Activated CD8-positive, alpha-beta memory T cell treated with anti-CD3 and anti-CD28 coated beads, Interleukin-2, amount 50 U/mL, for 48 hours (primary cell): ENCODE data around the gene CNTNAP3.
"Not testable (repeated sequence)": the region's sequence is repeated elsewhere in the genome, so short reads cannot be mapped to it uniquely, and the experiment has no call there.

Experiments
- DNase-seq: peaks from one replicate; pipeline ENCODE4 v3.0.0-alpha.2; 2020

The CNTNAP3 gene

DNA sequence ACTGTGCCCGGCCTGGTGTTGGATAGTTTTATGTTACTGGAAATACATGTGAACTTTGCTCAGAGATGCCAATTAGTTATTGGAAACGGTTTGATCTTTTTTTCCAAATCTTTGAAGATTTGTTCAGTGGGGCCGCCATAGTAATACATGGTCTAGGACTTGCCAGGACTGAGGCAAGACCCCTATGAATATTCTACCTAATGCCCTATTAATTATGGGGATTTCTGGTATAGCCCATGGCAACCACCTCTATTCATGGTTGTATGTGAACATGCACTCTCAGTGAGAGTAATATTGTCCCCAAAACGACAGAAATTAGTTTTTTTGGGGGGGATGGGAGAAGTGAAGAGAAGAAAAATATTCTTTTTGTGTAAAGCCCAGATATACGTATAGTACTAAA lies 220.3 kb downstream of the CNTNAP3 start:
- DNase-seq: not testable (repeated sequence)

DNA sequence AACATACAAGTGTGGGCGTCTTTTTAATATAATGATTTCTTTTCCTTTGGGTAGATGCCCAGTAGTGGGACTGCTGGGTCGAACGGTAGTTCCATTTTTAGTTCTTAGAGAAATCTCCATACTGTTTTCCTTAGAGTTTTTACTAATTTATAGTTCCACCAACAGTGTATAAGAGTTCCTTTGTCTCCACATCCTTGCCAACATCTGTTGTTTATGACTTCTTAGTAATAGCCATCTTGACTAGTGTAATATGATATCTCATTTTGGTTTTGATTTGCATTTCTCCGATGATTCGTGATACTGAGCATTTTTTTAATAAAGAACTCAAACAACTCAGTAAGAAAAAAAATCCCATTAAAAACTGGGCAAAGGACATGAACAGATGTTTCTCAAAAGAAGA lies 225.0 kb downstream of the CNTNAP3 start:
- not testable (repeated sequence) for DNase-seq

DNA sequence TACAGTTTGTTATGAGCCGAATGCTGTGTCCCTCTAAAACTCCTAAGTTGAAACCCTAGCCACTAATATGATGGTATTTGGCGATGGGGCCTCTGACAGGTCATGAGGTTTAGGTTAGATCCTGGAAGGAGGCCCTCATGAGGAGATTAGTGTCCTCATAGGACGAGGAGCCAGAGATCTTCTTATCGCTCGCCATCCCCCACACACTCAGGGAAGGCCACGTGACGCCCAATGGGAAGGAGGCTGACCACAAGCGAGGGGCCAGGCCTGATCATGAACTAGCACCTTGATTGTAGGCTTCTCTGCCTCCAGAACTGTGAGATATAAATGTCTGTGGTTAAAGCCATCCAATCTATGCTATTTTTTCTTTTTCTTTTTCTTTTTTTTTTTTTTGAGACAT lies 233.5 kb downstream of the CNTNAP3 start:
- not testable (repeated sequence) for DNase-seq

DNA sequence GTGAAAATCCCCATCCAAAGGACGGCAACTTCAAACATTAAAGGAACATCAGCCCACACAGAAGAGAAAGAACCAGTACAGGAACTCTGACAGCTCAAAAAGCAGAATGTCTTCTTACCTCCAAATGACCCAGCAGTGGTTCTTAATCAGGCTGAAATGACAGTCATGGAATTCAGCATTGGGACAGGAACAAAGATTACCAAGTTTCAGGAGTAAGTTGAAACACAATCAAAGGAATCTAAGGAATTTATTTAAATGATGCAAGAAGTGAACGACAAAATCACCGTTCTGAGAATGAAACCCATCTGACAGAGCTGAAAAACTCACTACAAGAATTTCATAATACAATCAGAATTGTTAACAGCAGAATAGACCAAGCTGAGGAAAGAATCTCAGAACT lies 241.1 kb downstream of the CNTNAP3 start:
- not testable (repeated sequence) for DNase-seq

DNA sequence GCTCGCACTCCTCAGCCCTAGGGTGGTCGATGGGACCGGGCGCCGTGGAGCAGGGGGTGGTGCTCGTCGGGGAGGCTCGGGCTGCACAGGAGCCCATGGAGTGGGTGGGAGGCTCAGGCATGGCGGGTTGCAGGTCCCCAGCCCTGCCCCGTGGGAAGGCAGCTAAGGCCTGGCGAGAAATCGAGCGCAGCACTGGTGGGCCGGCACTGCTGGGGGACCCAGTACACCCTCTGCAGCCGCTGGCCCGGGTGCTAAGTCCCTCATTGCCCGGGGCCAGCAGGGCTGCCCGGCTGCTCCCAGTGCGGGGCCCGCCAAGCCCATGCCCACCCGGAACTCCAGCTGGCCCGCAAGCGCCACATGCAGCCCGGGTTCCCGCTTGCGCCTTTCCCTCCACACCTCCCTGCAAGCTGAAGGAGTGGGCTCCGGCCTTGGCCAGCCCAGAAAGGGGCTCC lies 245.6 kb downstream of the CNTNAP3 start:
- not testable (repeated sequence) for DNase-seq

DNA sequence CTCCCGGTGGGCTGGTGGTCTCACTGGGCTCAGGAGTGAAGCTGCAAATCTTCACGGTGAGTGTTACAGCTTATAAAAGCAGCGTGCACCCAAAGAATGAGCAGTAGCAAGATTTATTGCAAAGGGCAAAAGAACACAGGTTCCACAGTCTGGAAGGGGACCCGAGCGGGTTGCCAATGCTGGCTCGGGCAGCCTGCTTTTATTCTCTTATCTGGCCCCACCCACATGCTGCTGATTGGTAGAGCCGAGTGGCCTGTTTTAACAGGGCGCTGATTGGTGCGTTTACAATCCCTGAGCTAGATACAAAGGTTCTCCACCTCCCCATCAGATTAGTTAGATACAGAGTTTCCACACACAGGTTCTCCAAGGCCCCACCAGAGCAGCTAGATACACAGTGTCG lies 246.2 kb downstream of the CNTNAP3 start:
- DNase-seq: not testable (repeated sequence)

DNA sequence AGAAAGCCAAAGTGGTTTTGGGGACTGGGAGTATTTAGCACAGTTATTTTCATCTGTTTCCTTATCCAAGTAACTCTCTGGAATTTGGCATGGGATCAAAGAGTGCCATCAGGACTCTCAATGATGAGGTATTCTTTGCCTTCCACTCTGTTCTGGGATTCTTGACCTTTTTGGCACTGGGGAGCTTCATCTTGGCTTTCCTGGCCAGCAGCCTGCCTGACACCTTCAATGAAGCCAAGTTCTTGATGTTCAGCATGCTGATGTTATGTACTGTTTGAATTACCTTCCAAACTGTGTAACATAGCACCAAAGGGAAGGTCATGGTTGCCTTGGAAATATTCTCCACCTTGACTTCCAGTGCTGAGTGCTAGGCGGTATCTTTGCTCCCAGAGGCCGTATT lies 248.8 kb downstream of the CNTNAP3 start:
- DNase-seq: not testable (repeated sequence)

DNA sequence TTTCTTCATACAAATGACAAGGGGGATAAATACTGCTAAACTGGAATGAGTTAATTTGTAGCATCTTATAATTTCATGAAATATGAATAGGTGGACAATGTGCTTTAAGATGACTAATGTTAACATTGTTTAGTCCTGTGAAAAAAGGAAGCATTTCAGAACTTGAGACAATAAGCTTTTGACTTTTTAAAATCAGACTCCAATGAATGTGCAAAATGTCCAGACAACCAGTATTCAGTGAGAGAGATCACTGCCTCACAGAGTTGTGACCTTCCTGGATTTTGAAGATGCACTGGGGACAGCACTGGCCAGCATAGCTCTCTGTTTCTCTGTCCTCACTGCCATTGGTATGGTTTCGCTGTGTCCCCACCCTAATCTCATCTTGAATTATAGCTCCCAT lies 249.7 kb downstream of the CNTNAP3 start:
- DNase-seq: not testable (repeated sequence)

DNA sequence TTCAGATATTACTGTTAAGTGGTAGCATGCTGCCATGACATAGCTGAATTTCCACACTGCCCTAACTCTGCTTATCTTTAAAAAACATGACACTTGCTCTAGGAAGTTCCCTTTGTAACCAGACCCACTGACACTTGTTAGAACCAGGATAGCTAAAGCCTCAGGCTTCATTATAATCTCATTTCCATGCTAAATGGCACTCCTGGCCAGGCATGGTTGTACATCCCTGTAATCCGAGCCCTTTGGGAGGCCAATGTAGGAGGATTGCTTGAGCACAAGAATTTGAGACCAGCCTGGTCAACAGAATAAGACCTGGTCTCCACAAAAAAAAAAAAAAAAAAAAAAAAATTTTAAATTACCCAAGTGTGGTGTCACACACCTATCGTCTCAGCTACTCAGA lies 254.1 kb downstream of the CNTNAP3 start:
- not testable (repeated sequence) for DNase-seq

DNA sequence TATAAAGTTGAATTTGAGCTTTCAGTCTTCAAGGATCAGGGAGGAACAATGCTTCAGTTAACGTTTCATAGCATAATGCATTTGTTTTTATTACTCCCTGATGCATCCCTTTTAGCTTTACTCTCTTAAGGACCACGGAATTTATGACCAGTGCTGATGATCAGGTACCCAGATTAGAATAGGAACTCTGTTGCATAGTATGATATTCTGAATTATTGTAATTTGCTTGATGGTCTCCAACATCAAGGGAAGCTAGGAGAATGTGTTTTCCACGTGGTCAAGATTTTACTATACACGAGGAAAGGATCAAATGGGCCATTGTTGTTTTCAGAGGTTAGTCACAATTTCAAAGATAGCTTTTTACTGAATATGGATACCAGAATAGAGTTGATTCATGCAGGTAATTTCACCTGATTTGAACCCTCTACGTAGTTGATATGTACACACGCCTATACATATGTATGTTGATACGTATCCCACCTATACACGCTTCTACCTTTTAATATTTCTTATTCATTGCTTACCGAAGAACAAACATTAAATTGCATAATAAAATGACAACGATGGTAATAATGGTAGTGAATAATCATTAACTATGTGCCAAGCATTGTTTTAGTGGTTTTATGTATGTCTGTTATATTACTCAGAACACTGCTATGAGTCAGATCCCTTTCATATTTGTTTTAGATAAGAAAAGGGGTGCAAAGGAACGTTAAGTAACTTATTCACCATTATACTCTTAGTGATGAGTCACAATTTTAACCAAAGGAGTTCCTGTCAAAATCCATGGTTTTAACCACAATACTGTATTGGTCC lies 257.6 kb downstream of the CNTNAP3 start:
- not testable (repeated sequence) for DNase-seq

DNA sequence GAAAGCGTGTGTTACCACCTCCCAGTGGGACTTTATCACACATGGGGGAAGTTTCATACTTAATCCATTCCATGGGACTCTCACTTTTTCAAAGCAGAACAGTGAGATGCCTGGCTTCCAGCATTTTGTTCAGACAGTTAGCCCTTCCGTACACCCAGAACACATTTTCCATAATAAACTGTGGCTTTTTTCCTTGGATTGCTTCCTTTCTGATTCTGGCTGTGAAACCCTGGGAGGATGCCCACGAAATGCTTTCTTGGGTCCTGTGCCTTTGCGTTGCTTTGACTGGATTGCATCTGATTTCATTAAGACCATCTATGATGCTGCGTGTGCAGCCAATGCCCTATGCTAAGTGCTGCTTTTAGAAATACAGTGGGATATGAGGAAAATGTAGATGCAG lies 259.1 kb downstream of the CNTNAP3 start:
- DNase-seq: not testable (repeated sequence)

DNA sequence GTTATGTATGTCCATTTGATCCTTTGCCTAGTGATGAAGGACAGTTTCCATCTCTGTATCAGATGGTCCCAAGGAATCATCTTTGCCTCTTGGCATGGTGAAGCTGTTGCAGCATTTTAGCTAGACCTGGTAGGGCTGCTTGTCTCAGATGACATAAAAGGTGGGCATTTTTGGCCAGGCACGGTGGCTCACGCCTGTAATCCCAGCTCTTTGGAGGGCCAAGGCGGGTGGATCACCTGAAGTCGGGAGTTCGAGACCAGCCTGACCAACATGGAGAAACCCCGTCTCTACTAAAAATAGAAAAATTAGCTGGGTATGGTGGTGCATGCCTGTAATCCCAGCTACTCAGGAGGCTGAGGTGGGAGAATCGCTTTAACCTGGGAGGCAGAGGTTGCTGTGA lies 259.8 kb downstream of the CNTNAP3 start:
- DNase-seq: not testable (repeated sequence)

DNA sequence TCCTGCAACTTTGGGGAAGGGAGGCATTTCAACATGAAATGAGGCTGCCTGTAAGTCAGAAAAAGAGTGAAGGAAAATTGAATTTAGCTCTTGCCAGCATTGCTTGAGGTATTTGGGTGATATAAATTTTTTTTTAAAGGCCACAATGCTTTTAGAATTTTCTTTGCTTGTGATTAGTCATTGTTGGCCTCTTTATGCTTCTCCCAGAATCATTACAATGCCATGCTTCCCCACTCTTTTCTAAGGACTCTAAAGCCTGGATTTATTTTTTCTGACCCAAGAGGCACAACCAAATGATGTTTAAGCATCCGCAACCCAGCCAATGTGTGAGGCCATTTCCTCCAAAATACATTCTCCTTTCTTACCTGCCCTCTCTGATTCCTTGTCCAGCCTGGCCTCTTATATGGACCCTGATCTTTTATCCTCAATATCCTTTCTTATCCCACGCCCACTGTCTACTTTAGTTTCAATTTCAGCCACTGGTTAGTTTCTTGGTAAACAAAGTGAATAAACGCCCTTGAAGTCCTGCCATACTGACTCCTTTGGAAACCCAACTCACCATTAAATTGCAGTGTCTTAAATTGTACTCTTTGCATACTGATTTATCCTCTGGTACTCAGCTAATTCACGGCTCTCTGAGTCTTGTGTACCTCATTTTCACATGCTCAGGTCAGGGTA lies 261.9 kb downstream of the CNTNAP3 start:
- DNase-seq: not testable (repeated sequence)
